Testis (tissue), 3 donors: ENCODE results near the gene DOK6. TPM values are rescaled to one million over a fixed set of nuclear protein-coding genes. Genes with fewer than 3 reads are reported as not detected.

Experiments
- DNase-seq: peaks from one replicate; pipeline ENCODE4 v3.0.0-alpha.2; 2019
- H3K27ac ChIP-seq, 2 donors: fragments of 200-600 bp; sonication (generic); one replicate each; pipeline ENCODE4 v1.5.1; 2019
- H3K27me3 ChIP-seq: fragments of 200-600 bp; sonication (generic); one replicate; pipeline ENCODE4 v1.5.1; 2019
- H3K36me3 ChIP-seq: fragments of 200-600 bp; sonication (generic); one replicate; pipeline ENCODE4 v1.5.1; 2017; ENCODE audit warnings: low read depth; ENCODE audit errors: missing control alignments
- H3K4me1 ChIP-seq: fragments of 200-600 bp; sonication (generic); one replicate; pipeline ENCODE4 v1.5.1; 2019
- H3K4me3 ChIP-seq, 2 donors: fragments of 200-600 bp; sonication (generic); one replicate each; pipeline ENCODE4 v1.5.1; 2017 to 2019
- H3K9me3 ChIP-seq: fragments of 200-600 bp; sonication (generic); one replicate; pipeline ENCODE4 v1.5.1; 2017
- POLR2A ChIP-seq: fragments of 450-650 bp; IDR thresholded peaks from one replicate; pipeline ENCODE4 v1.6.1; 2017; ENCODE audit warnings: antibody characterized with exemption, mild to moderate bottlenecking, moderate library complexity
- WGBS, 2 donors: methylation state at CpG; one replicate each; pipeline ENCODE4 v1.1.5; 2018; 5-methylcytosine and 5-hydroxymethylcytosine counted together
- intact Hi-C: fragments of 100-400 bp; cut with DNase I; formaldehyde crosslinking; loops from one replicate; pipeline ENCODE4 v1.15.1; 2023; ENCODE audit warnings: low total_unique reads
- polyA plus RNA-seq: library from polyadenylated mRNA; stranded (reverse); fragments of 350-450 nt; fragmentation: Illumina TruSeq; extraction: RNeasy Lipid Tissue Mini Kit (QIAGEN cat#74804); gene quantifications from one replicate; pipeline ENCODE4 v1.2.3, GENCODE V29; 2014; ENCODE audit warnings: low read depth, low replicate concordance; ENCODE audit not compliant: insufficient read depth
- total RNA-seq, 2 donors: library from RNA; depleted of rRNA; stranded (reverse); fragments of >200 nt; gene quantifications; one replicate each; pipeline ENCODE4 v1.2.3, GENCODE V29; 2016
- TF ChIP-seq, protein P1 (sequence below), 3 experiments: fragments of 450-650 bp in 2 of 3; fragments of 200-600 bp in 1 of 3; sonication (generic) in 1 of 3; IDR thresholded peaks; one replicate each; pipeline ENCODE4 v1.5.1; 2016 to 2019; ENCODE audit warnings: antibody characterized with exemption in 3 of 3, mild to moderate bottlenecking in 2 of 3, moderate library complexity in 1 of 3

Gene DOK6
- total and polyA plus RNA-seq, 3 donors from 2014 or later: 0.71 to 11.1 (median 8.5) TPM

DNA sequence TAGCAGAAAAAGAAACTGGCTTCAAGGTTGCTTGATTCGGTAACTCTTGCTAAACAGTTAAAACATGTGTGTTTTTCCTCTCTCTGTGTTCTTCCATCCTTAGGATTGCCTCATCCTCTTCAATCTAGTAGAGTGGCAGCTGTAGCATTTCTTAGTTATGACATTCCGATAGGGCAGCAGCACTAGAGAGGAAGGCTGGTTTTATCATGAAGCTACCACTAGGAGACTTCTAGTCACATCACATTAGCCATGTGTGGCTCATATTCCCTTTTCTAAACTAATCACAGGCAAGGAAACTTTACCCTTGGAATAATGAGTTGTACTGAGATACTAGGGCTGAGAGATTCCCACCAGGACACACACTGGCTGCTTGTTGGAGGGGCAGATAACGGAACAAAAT lies 187.6 kb downstream of the DOK6 start:
- no peak overlapping the region for H3K4me3 ChIP-seq
- no peak for DNase-seq
- no peaks in the 10 kb centered on the region for H3K36me3 ChIP-seq
- no peaks in the 10 kb centered on the region for H3K27me3 ChIP-seq
- TF ChIP-seq POLR2A: no peak
- TF ChIP-seq, protein P1, sequence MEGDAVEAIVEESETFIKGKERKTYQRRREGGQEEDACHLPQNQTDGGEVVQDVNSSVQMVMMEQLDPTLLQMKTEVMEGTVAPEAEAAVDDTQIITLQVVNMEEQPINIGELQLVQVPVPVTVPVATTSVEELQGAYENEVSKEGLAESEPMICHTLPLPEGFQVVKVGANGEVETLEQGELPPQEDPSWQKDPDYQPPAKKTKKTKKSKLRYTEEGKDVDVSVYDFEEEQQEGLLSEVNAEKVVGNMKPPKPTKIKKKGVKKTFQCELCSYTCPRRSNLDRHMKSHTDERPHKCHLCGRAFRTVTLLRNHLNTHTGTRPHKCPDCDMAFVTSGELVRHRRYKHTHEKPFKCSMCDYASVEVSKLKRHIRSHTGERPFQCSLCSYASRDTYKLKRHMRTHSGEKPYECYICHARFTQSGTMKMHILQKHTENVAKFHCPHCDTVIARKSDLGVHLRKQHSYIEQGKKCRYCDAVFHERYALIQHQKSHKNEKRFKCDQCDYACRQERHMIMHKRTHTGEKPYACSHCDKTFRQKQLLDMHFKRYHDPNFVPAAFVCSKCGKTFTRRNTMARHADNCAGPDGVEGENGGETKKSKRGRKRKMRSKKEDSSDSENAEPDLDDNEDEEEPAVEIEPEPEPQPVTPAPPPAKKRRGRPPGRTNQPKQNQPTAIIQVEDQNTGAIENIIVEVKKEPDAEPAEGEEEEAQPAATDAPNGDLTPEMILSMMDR (IDR thresholded peaks at IDR 0.05): no peak
- no peak overlapping the region for H3K27ac ChIP-seq
- 90 to 95% methylated on average over 3 of the region's 3 CpGs for WGBS, 2 donors
- H3K9me3 ChIP-seq: no peaks in the 10 kb centered on the region
- no peaks in the 10 kb centered on the region for H3K4me1 ChIP-seq
- intact Hi-C loops: no loop called here

DNA sequence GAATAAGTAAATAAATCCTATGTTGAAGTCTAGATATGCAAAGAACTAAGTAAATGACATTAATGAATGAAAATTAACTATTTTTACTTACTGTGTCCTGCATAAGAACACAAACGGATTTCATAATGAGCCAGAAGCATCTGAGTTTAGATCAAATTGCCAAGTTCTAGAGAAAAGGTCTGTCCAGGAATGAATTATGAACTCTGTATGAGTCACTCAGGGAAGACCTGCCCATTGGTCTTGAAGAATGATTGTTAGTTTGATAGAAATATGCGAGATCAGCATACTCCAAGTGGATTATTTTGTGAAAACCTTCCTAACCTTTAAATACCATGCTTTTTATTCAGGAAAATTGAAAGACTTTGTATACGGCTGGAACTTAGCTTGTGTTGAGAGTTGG lies 189.5 kb downstream of the DOK6 start:
- 91 to 92% methylated on average over 3 of the region's 3 CpGs for WGBS, 2 donors
- DNase-seq: no peak
- no peak for TF ChIP-seq POLR2A
- TF ChIP-seq, protein P1 (IDR thresholded peaks at IDR 0.05): no peak

GRCh38 chr18:69596345-69596744 lies 195.7 kb downstream of the DOK6 start:
- WGBS, 2 donors: 90 to 94% methylated on average over 4 of the region's 4 CpGs
- no peak for TF ChIP-seq POLR2A
- TF ChIP-seq, protein P1 (IDR thresholded peaks at IDR 0.05): no peak

More for the DNA sequence above, 189.5 kb downstream of the DOK6 start:
- intact Hi-C loops: no loop called here
- Histone ChIP-seq H3K27me3 (no peaks in the 10 kb centered on the region), H3K36me3 (no peaks in the 10 kb centered on the region), H3K4me3 (no peak overlapping the region), H3K9me3 (no peaks in the 10 kb centered on the region), H3K4me1 (no peaks in the 10 kb centered on the region), H3K27ac (no peak overlapping the region)

DNA sequence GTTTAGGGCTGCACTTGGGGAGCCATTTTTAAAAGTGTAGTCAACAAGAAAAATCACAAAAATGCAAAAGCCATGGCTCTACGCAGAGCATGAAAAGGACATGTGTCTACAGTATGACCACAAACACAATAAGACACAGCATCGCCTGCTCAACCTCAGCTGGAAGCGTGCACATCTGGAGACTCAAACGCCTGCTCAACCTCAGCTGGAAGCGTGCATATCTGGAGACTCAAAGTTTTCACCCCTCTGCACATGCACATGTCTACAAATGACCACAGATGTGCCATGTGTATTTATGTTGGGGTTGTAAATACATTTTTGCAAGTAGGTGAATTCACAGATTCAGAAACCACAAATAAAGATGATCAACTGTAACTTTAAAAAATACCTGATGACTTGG lies 196.9 kb downstream of the DOK6 start:
- 95 to 97% methylated on average over 5 of the region's 5 CpGs for WGBS, 2 donors
- no peak for TF ChIP-seq POLR2A
- TF ChIP-seq, protein P1 (IDR thresholded peaks at IDR 0.05): no peak

More at GRCh38 chr18:69596345-69596744, 195.7 kb downstream of the DOK6 start:
- DNase-seq: no peak
- no peaks in the 10 kb centered on the region for H3K27me3 ChIP-seq
- H3K36me3 ChIP-seq: no peaks in the 10 kb centered on the region
- no peak overlapping the region for H3K4me3 ChIP-seq
- intact Hi-C loops: no loop called here
- no peaks in the 10 kb centered on the region for H3K4me1 ChIP-seq
- H3K27ac ChIP-seq: no peak overlapping the region
- no peaks in the 10 kb centered on the region for H3K9me3 ChIP-seq

GRCh38 chr18:69599377-69599776 lies 198.7 kb downstream of the DOK6 start:
- H3K27ac ChIP-seq: no peak overlapping the region
- DNase-seq: no peak
- no peaks in the 10 kb centered on the region for H3K9me3 ChIP-seq
- H3K4me3 ChIP-seq: no peak overlapping the region
- no peaks in the 10 kb centered on the region for H3K27me3 ChIP-seq
- 89 to 92% methylated on average over 8 of the region's 8 CpGs for WGBS, 2 donors
- H3K36me3 ChIP-seq: no peaks in the 10 kb centered on the region
- intact Hi-C loops: no loop called here
- no peaks in the 10 kb centered on the region for H3K4me1 ChIP-seq
- TF ChIP-seq POLR2A: no peak
- TF ChIP-seq, protein P1 (IDR thresholded peaks at IDR 0.05): no peak

More for the DNA sequence above, 196.9 kb downstream of the DOK6 start:
- no peaks in the 10 kb centered on the region for H3K36me3 ChIP-seq
- no peaks in the 10 kb centered on the region for H3K9me3 ChIP-seq
- no peaks in the 10 kb centered on the region for H3K27me3 ChIP-seq
- no peak overlapping the region for H3K4me3 ChIP-seq
- H3K27ac ChIP-seq: no peak overlapping the region
- H3K4me1 ChIP-seq: no peaks in the 10 kb centered on the region
- no peak for DNase-seq
- intact Hi-C loops: no loop called here
